Transverse colon (tissue), 4 donors: ENCODE data around the gene CDCA4. TPM values are rescaled to one million over a fixed set of nuclear protein-coding genes. Genes with fewer than 3 reads are reported as not detected.
A peak's percentile ranks its signal among the peaks of the same experiment; 100 is the strongest.

Experiments
- DNase-seq: peaks from one replicate; pipeline ENCODE4 v3.0.0-alpha.2; 2019
- H3K27ac ChIP-seq, 4 donors: fragments of 200-600 bp; sonication (generic); 2 replicates each; pipeline ENCODE4 v1.5.1; 2016 to 2018; ENCODE audit warnings: inconsistent platforms in 4 of 4
- H3K27me3 ChIP-seq: fragments of 200-600 bp; sonication (generic); 2 replicates; pipeline ENCODE4 v1.5.1; 2017; ENCODE audit warnings: inconsistent platforms
- H3K36me3 ChIP-seq, 4 donors: fragments of 200-600 bp; sonication (generic); 2 replicates each; pipeline ENCODE4 v1.5.1; 2017 to 2019; ENCODE audit warnings: inconsistent platforms in 4 of 4
- H3K4me1 ChIP-seq, 4 donors: fragments of 200-600 bp; sonication (generic); 2 replicates each; pipeline ENCODE4 v1.5.1; 2017 to 2020; ENCODE audit warnings: inconsistent platforms in 4 of 4
- H3K4me3 ChIP-seq, 4 donors: fragments of 200-600 bp; sonication (generic); 1 replicate in 1 of 4; 2 replicates in 3 of 4; pipeline versions ENCODE4 v1.5.1 to v1.6.1; 2017 to 2019; ENCODE audit warnings: inconsistent platforms in 4 of 4
- H3K9me3 ChIP-seq, 2 donors: fragments of 200-600 bp; sonication (generic); 2 replicates each; pipeline ENCODE4 v1.5.1; 2017 to 2019; ENCODE audit warnings: inconsistent platforms in 2 of 2
- CTCF ChIP-seq, 5 experiments: fragments of 200-600 bp in 3 of 5; fragments of 450-650 bp in 2 of 5; sonication (generic) in 3 of 5; IDR thresholded peaks; 1 replicate in 2 of 5; 2 replicates in 3 of 5; pipeline ENCODE4 v1.5.1; 2016 to 2017; ENCODE audit warnings: antibody characterized with exemption in 5 of 5, inconsistent platforms in 3 of 5, mild to moderate bottlenecking in 2 of 5, moderate library complexity in 1 of 5
- EP300 ChIP-seq: sonication (generic); formaldehyde crosslinking; IDR thresholded peaks from one replicate; pipeline ENCODE4 v1.6.1; 2017; ENCODE audit warnings: antibody characterized with exemption, low read depth
- POLR2A ChIP-seq: fragments of 450-650 bp; IDR thresholded peaks from one replicate; pipeline ENCODE4 v1.6.1; 2016; ENCODE audit warnings: antibody characterized with exemption, mild to moderate bottlenecking, moderate library complexity
- POLR2AphosphoS5 ChIP-seq, 3 donors: sonication (generic); formaldehyde crosslinking; IDR thresholded peaks; one replicate each; pipeline ENCODE4 v1.6.1; 2016; ENCODE audit warnings: antibody characterized with exemption in 3 of 3
- WGBS, 2 donors: methylation state at CpG; one replicate each; pipeline ENCODE4 v1.1.5; 2018; ENCODE audit warnings: low coverage in 1 of 2; 5-methylcytosine and 5-hydroxymethylcytosine counted together
- in situ Hi-C, 4 donors: fragments of 200-750 bp; cut with MboI; loops; one replicate each; pipeline versions ENCODE4 v1.15.0 to v1.15.1; 2017; ENCODE audit warnings: low sequenced_read_pairs in 3 of 4, low pct_ligation_motif_present in 1 of 4, low pct_unique_long_range_greater_than_20kb in 1 of 4
- intact Hi-C: fragments of 100-400 bp; cut with DNase I; formaldehyde crosslinking; loops from one replicate; pipeline ENCODE4 v1.15.1; 2023; ENCODE audit warnings: low total_unique reads
- total RNA-seq, 4 donors: library from RNA; depleted of rRNA; stranded (reverse); fragments of >200 nt; gene quantifications; one replicate each; pipeline ENCODE4 v1.1.0, GENCODE V29; 2016

The CDCA4 gene
- total RNA-seq, 4 donors from 2014 or later = 0.80 to 7.5 (median 4.5) TPM

GRCh38 chr14:104980611-104981531 is 40.0 kb downstream of the CDCA4 start:
- 80 to 97% methylated on average over 1 to 17 of the region's 22 CpGs for WGBS, 2 donors
- in situ Hi-C loops (no loop called here), intact Hi-C loops (no loop called here)
- DNase-seq = no peak
- Histone ChIP-seq H3K27ac (peak overlapping the region in 2 of 4 donors; percentile 28 to 30), H3K36me3 (no peaks in the 10 kb centered on the region), H3K9me3 (no peaks in the 10 kb centered on the region), H3K4me1 (peaks cover 23 to 33% (median 28%) of the 10 kb centered on the region in 4 donors), H3K4me3 (no peak overlapping the region), H3K27me3 (peaks cover 29% of the 10 kb centered on the region)
- no peak for TF ChIP-seq EP300

GRCh38 chr14:104979758-104980610 is 40.9 kb downstream of the CDCA4 start:
- Histone ChIP-seq H3K4me1 (peaks cover 26 to 38% (median 34%) of the 10 kb centered on the region in 4 donors), H3K9me3 (no peaks in the 10 kb centered on the region), H3K27me3 (peaks cover 34% of the 10 kb centered on the region), H3K36me3 (no peaks in the 10 kb centered on the region), H3K4me3 (no peak overlapping the region), H3K27ac (peak overlapping the region; percentile 28 to 38 (median 33))
- WGBS, 2 donors = 50 to 57% methylated on average over 1 to 19 of the region's 19 CpGs
- TF ChIP-seq POLR2AphosphoS5 (IDR thresholded peaks at IDR 0.05) (peak in 2 of 3 donors; percentile 54 to 79), EP300 (peak; percentile 75), POLR2A (no peak), CTCF (IDR thresholded peaks at IDR 0.05) (no peak)
- in situ Hi-C loops = loop anchor here in 1 of 4 donors (10.0 kb wide), 1 partner anchor 65 kb away; no protein-coding TSS in a partner anchor
- intact Hi-C loops = loop anchor here (2.0 to 5.0 kb wide), 2 partner anchors 41 to 67 kb away; partner anchors contain the start of gene CDCA4
- no peak for DNase-seq

- TF ChIP-seq POLR2AphosphoS5 (IDR thresholded peaks at IDR 0.05) (no peak), POLR2A (no peak), EP300 (no peak), CTCF (IDR thresholded peaks at IDR 0.05) (no peak)
- no peak for DNase-seq
- H3K27me3 ChIP-seq = peaks cover 43% of the 10 kb centered on the region
- H3K9me3 ChIP-seq = no peaks in the 10 kb centered on the region
- H3K36me3 ChIP-seq = no peaks in the 10 kb centered on the region
- 47 to 82% methylated on average over 6 to 29 of the region's 32 CpGs for WGBS, 2 donors
- intact Hi-C loops (loop anchor here (2.0 to 5.0 kb wide), 2 partner anchors 42 to 68 kb away; partner anchors contain the start of gene CDCA4), in situ Hi-C loops (loop anchor here in 1 of 4 donors (10.0 kb wide), 1 partner anchor 66 kb away; no protein-coding TSS in a partner anchor)
- H3K4me1 ChIP-seq = peaks cover 32 to 46% (median 44%) of the 10 kb centered on the region in 4 donors
- H3K4me3 ChIP-seq = peak overlapping the region in 2 of 4 donors; percentile 50 to 55
- peak overlapping the region; percentile 30 to 47 (median 37) for H3K27ac ChIP-seq
Measured at GRCh38 chr14:104978746-104979691, 41.9 kb downstream of the CDCA4 start.
